ENCODE measurements around the gene BMP2K. TPM values are rescaled to one million over a fixed set of nuclear protein-coding genes. Genes with fewer than 3 reads are reported as not detected.

The BMP2K gene
- total and polyA plus RNA-seq, 12 donors: 4.9 to 36.5 (median 28.1) TPM

DNA sequence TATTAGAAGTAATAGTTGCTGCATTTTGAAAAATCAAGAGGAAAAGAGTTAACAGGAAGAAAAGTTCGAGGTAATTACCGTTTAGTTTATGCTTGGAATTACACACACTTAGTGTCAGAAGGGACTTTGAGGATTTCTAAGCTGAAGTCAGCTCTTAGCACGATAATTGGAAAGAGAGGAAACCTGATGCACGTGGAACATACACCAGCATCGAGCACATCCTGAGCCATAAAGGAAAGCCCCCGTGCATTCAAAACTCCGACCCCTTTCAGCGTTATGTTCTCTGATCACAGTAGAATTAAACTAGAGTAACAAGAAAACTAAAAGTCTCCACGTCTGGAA lies 163.5 kb downstream of the BMP2K start:
- Histone ChIP-seq H3K36me3 (peaks cover 0 to 6% (median 0%) of the 10 kb centered on the region in 9 donors), H3K27ac (peak overlapping the region in 7 of 10 donors; percentile 5 to 87 (median 76)), H3K4me1 (peaks cover 0 to 28% (median 18%) of the 10 kb centered on the region in 9 donors), H3K27me3 (no peaks in the 10 kb centered on the region), H3K4me3 (peak overlapping the region; percentile 57 to 98 (median 92)), H3K9me3 (no peaks in the 10 kb centered on the region)
- TF ChIP-seq, protein P1, sequence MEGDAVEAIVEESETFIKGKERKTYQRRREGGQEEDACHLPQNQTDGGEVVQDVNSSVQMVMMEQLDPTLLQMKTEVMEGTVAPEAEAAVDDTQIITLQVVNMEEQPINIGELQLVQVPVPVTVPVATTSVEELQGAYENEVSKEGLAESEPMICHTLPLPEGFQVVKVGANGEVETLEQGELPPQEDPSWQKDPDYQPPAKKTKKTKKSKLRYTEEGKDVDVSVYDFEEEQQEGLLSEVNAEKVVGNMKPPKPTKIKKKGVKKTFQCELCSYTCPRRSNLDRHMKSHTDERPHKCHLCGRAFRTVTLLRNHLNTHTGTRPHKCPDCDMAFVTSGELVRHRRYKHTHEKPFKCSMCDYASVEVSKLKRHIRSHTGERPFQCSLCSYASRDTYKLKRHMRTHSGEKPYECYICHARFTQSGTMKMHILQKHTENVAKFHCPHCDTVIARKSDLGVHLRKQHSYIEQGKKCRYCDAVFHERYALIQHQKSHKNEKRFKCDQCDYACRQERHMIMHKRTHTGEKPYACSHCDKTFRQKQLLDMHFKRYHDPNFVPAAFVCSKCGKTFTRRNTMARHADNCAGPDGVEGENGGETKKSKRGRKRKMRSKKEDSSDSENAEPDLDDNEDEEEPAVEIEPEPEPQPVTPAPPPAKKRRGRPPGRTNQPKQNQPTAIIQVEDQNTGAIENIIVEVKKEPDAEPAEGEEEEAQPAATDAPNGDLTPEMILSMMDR (IDR thresholded peaks at IDR 0.05): no peak
- 0 to 1% methylated on average over 9 of the region's 9 CpGs for WGBS, 2 donors
- DNase-seq: no peak
- intact Hi-C loops (cut with DNase I): no loop called here
- peak in 2 of 8 donors; percentile 6 to 43 for ATAC-seq

DNA sequence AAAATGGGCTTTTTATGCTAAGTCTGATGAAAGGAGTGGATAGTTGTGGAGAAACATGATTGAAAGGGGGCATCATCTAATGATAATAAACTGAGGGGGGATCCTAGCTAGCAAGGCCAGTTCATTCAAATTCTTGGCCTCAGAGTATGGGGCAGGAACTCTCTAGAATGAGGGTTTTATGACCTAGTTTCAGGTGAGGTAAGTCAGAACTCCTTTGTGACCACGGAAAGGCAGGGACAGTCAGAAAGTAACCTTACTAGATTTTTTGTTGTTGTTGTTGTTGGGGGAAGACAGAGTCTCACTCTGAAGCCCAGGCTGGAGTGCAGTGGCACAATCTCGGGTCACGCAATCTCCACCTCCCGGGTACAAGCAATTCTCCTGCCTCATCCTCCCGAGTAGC lies 164.6 kb downstream of the BMP2K start:
- intact Hi-C loops (cut with DNase I): no loop called here
- Histone ChIP-seq H3K9me3 (peaks cover 0 to 1% (median 0%) of the 10 kb centered on the region in 11 donors), H3K36me3 (no peaks in the 10 kb centered on the region), H3K27ac (no peak overlapping the region), H3K27me3 (peaks cover 0 to 3% (median 0%) of the 10 kb centered on the region in 7 donors), H3K4me3 (no peak overlapping the region), H3K4me1 (peaks cover 0 to 28% (median 18%) of the 10 kb centered on the region in 9 donors)
- 94 to 96% methylated on average over 5 of the region's 5 CpGs for WGBS, 2 donors
- no peak for ATAC-seq
- TF ChIP-seq, protein P1 (IDR thresholded peaks at IDR 0.05): no peak
- no peak for DNase-seq

DNA sequence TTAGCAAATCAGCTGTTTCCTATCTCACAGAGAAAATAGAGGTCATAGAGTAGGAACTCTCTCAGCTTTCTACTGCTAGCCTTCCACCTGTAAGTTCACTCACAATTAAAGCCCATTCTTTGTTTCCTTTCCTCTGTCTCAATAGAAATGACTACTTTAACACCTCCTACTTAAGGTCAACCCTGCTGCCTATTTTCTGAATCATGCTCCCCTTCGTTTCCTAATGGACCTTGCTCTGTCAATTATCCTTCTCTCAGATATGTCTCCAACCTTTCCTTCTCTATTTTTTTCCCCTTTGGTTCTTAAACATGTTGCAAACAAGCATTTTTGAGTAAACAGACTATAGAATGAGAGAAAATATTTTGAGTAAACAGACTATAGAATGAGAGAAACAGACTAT lies 168.2 kb downstream of the BMP2K start:
- peaks cover 0 to 3% (median 0%) of the 10 kb centered on the region in 7 donors for H3K27me3 ChIP-seq
- H3K27ac ChIP-seq: no peak overlapping the region
- intact Hi-C loops (cut with DNase I): no loop called here
- H3K4me3 ChIP-seq: no peak overlapping the region
- peaks cover 0 to 15% (median 7%) of the 10 kb centered on the region in 9 donors for H3K4me1 ChIP-seq
- ATAC-seq (no peak), DNase-seq (no peak)
- no peaks in the 10 kb centered on the region for H3K36me3 ChIP-seq
- WGBS, 2 donors: 57 to 58% methylated on average over 1 of the region's 1 CpG
- TF ChIP-seq, protein P1 (IDR thresholded peaks at IDR 0.05): no peak
- H3K9me3 ChIP-seq: peaks cover 0 to 8% (median 0%) of the 10 kb centered on the region in 11 donors

DNA sequence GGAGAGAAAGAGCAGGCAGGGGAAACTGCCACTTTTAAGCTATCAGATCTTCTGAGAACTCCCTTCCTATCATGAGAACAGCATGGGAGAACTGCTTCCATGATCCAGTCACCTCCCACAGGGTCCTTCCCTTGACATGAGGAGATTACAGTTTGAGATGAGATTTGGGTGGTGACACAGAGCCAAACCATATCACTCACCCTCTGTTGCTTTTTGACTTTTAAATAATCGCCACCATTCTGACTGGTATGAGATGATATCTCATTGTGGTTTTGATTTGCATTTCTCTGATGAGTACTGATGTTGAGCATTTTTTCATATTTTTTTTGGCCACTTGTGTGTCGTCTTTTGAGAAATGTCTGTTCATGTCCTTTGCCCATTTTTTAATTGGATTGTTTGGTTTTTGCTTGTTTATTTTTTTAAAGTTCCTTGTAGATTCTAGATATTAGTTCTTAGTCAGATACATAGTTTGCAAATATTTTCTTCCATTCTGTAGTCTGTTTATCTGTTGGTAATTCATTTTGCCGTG lies 169.6 kb downstream of the BMP2K start:
- intact Hi-C loops (cut with DNase I): loop anchor here in 2 of 10 donors (5.0 kb wide), 2 partner anchors 632 to 1272 kb away; no protein-coding TSS in a partner anchor
- DNase-seq (no peak), ATAC-seq (no peak)
- peaks cover 0 to 3% (median 0%) of the 10 kb centered on the region in 7 donors for H3K27me3 ChIP-seq
- H3K9me3 ChIP-seq: peaks cover 0 to 8% (median 0%) of the 10 kb centered on the region in 11 donors
- H3K36me3 ChIP-seq: no peaks in the 10 kb centered on the region
- 90 to 94% methylated on average over 3 of the region's 3 CpGs for WGBS, 2 donors
- no peak overlapping the region for H3K4me3 ChIP-seq
- H3K27ac ChIP-seq: no peak overlapping the region
- TF ChIP-seq, protein P1 (IDR thresholded peaks at IDR 0.05): no peak
- peaks cover 0 to 9% (median 0%) of the 10 kb centered on the region in 9 donors for H3K4me1 ChIP-seq
